Fibroblast of lung (primary cell): ENCODE measurements around the gene HLA-A.

Experiments
- EZH2 ChIP-seq: IDR thresholded peaks from 2 replicates; pipeline ENCODE4 v1.5.1; 2012; ENCODE audit warnings: low read length, control low read depth, mild to moderate bottlenecking; ENCODE audit errors: missing control alignments
- TF ChIP-seq, protein P1 (sequence below), 2 donors: IDR thresholded peaks in 1 of 2; conservative IDR thresholded peaks in 1 of 2; 1 replicate in 1 of 2; 2 replicates in 1 of 2; pipeline ENCODE4 v1.5.1; 2011 to 2012; ENCODE audit warnings: low read length in 2 of 2, control low read depth in 1 of 2, inconsistent platforms in 1 of 2, low read depth in 1 of 2, mild to moderate bottlenecking in 1 of 2

DNA sequence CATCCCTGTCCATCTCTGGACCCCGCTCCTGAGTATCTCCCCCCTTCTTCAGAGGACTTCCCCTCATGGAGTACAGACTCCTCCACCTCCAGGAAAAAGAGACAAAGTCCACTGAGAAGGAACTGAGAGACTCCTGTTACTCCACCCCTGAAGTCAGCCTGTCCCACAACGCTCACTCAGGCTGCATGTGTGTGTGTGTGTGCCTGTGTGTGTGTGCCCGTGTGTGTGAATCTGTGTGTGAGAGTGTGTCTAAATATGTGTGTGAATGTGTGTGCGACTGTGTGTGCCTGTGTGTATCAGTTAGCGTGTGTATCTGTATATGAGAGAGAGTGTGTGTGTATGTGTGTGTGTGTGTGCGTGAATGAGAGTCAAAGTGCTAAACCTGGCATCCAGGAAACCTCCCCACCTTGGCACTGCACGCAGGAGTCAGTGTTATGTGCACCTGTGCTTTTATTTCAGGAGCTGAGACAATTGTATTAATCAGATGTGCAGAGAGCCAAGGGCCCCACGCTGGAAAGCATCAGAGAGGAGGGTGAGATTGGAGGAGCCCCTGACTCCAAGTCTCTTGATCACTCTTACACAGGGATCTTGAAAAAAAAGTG, 39.0 kb downstream of the HLA-A start:
- TF ChIP-seq, protein P1, sequence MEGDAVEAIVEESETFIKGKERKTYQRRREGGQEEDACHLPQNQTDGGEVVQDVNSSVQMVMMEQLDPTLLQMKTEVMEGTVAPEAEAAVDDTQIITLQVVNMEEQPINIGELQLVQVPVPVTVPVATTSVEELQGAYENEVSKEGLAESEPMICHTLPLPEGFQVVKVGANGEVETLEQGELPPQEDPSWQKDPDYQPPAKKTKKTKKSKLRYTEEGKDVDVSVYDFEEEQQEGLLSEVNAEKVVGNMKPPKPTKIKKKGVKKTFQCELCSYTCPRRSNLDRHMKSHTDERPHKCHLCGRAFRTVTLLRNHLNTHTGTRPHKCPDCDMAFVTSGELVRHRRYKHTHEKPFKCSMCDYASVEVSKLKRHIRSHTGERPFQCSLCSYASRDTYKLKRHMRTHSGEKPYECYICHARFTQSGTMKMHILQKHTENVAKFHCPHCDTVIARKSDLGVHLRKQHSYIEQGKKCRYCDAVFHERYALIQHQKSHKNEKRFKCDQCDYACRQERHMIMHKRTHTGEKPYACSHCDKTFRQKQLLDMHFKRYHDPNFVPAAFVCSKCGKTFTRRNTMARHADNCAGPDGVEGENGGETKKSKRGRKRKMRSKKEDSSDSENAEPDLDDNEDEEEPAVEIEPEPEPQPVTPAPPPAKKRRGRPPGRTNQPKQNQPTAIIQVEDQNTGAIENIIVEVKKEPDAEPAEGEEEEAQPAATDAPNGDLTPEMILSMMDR (conservative IDR thresholded peaks at IDR 0.05 in 1 of 2, IDR thresholded peaks at IDR 0.05 in 1 of 2; ENCODE audit: low read depth in 1 of 2, low read length in 2 of 2) = no peak
- TF ChIP-seq EZH2 = no peak
